Psoas muscle (tissue), 8 donors: ENCODE data around the gene RGS3. TPM values are rescaled to one million over a fixed set of nuclear protein-coding genes. Genes with fewer than 3 reads are reported as not detected.
"Not testable (repeated sequence)": the region's sequence is repeated elsewhere in the genome, so short reads cannot be mapped to it uniquely, and the experiment has no call there.

Experiments
- ATAC-seq, 4 donors: fragments of 200-7000 bp; cut with Tn5 transposase; one replicate each; pipeline ENCODE4 v1.9.1; 2020; ENCODE audit warnings: moderate library complexity in 3 of 4, mild to moderate bottlenecking in 2 of 4
- DNase-seq, 2 donors: peaks; one replicate each; pipeline ENCODE4 v3.0.0-alpha.2; 2020
- H3K27ac ChIP-seq: fragments of 200-600 bp; one replicate; pipeline ENCODE4 v1.8.0; 2022
- H3K27me3 ChIP-seq, 3 donors: fragments of 200-600 bp in 1 of 3; one replicate each; pipeline versions ENCODE4 v1.6.1 to v1.8.0; 2013 to 2022; ENCODE audit warnings: low read length in 2 of 3, mild to moderate bottlenecking in 2 of 3, moderate library complexity in 1 of 3; ENCODE audit not compliant: insufficient read depth in 3 of 3
- H3K36me3 ChIP-seq, 2 donors: fragments of 200-600 bp in 1 of 2; one replicate each; pipeline versions ENCODE4 v1.6.1 to v1.8.0; 2013 to 2022; ENCODE audit warnings: low read depth in 1 of 2, mild to moderate bottlenecking in 1 of 2, moderate library complexity in 1 of 2; ENCODE audit not compliant: insufficient read depth in 1 of 2
- H3K4me1 ChIP-seq: fragments of 200-600 bp; one replicate; pipeline ENCODE4 v1.8.0; 2022
- H3K4me3 ChIP-seq: fragments of 200-600 bp; one replicate; pipeline ENCODE4 v1.8.0; 2022; ENCODE audit warnings: mild to moderate bottlenecking
- H3K9me3 ChIP-seq: fragments of 200-600 bp; one replicate; pipeline ENCODE4 v1.8.0; 2022
- WGBS, 3 donors: extraction: QIAGEN DNeasy Blood & Tissue Kit; methylation state at CpG; one replicate each; pipeline versions ENCODE4 v1.1.6 to v1.1.7; 2013; 5-methylcytosine and 5-hydroxymethylcytosine counted together
- intact Hi-C, 2 donors: fragments of 100-400 bp; cut with DNase I; formaldehyde crosslinking; loops; one replicate each; pipeline versions ENCODE4 v1.11.0 to v1.14.2; 2022
- polyA plus RNA-seq, 3 donors: library from polyadenylated mRNA; stranded (reverse); fragments of 200-250 nt; gene quantifications; one replicate each; pipeline ENCODE4 v1.2.3, GENCODE V29; 2013
- total RNA-seq, 4 donors: library from RNA; stranded (reverse); fragmentation: NEBNext Ultra II Directional in 2 of 4; extraction: Animal tissue kit (Norgen Biotek cat#: 25700) in 2 of 4; gene quantifications; one replicate each; pipeline versions ENCODE4 v1.2.1 to v1.2.4, GENCODE V29; 2021 to 2023
- TF ChIP-seq, protein P1 (sequence below): fragments of 200-600 bp; IDR thresholded peaks from one replicate; pipeline ENCODE4 v1.8.0; 2022; ENCODE audit warnings: antibody characterized with exemption
- donor health status: healthy with polysubstance abuse.
- donor health status: DM: no; HTN: no; CAD: no; lungs with moderate emphysema.
- donor health status: Bipolar disorder and iron deficiency.
- donor health status: healthy.
- donor health status: DM: yes; HTN: yes; CAD: no.
- donor health status: DM: no; HTN: no; CAD: no.
- donor health status: DM: no; HTN: no; CAD: no.
- donor health status: DM: yes; HTN: yes; CAD: no.

The RGS3 gene
- total and polyA plus RNA-seq, 7 donors, result 7.1 to 38.1 (median 14.6) TPM

GRCh38 chr9:113636693-113637092 lies 173.2 kb downstream of the RGS3 start:
- 89 to 94% (median 91%) methylated on average over 6 of the region's 6 CpGs for WGBS, 3 donors
- no peak overlapping the region for H3K27ac ChIP-seq
- intact Hi-C loops, result loop anchor here in 1 of 2 donors (1.0 kb wide), 1 partner anchor 44 kb away; no protein-coding TSS in a partner anchor
- H3K27me3 ChIP-seq, result no peaks in the 10 kb centered on the region
- DNase-seq, result no peak
- H3K9me3 ChIP-seq, result no peaks in the 10 kb centered on the region
- peaks cover 24% of the 10 kb centered on the region for H3K4me1 ChIP-seq
- no peaks in the 10 kb centered on the region for H3K36me3 ChIP-seq
- TF ChIP-seq, protein P1, sequence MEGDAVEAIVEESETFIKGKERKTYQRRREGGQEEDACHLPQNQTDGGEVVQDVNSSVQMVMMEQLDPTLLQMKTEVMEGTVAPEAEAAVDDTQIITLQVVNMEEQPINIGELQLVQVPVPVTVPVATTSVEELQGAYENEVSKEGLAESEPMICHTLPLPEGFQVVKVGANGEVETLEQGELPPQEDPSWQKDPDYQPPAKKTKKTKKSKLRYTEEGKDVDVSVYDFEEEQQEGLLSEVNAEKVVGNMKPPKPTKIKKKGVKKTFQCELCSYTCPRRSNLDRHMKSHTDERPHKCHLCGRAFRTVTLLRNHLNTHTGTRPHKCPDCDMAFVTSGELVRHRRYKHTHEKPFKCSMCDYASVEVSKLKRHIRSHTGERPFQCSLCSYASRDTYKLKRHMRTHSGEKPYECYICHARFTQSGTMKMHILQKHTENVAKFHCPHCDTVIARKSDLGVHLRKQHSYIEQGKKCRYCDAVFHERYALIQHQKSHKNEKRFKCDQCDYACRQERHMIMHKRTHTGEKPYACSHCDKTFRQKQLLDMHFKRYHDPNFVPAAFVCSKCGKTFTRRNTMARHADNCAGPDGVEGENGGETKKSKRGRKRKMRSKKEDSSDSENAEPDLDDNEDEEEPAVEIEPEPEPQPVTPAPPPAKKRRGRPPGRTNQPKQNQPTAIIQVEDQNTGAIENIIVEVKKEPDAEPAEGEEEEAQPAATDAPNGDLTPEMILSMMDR, result no peak
- no peak for ATAC-seq
- H3K4me3 ChIP-seq, result no peak overlapping the region

- WGBS, 3 donors, result 76 to 83% (median 77%) methylated on average over 7 of the region's 7 CpGs
- TF ChIP-seq, protein P1, result no peak
- DNase-seq (no peak), ATAC-seq (no peak)
- intact Hi-C loops, result no loop called here
- H3K27ac ChIP-seq, result no peak overlapping the region
- H3K27me3 ChIP-seq, result no peaks in the 10 kb centered on the region
- H3K9me3 ChIP-seq, result no peaks in the 10 kb centered on the region
- peaks cover 24% of the 10 kb centered on the region for H3K4me1 ChIP-seq
- H3K36me3 ChIP-seq, result no peaks in the 10 kb centered on the region
- no peak overlapping the region for H3K4me3 ChIP-seq
Observed at GRCh38 chr9:113638490-113638889, 175.0 kb downstream of the RGS3 start.

GRCh38 chr9:113638897-113639296 lies 175.4 kb downstream of the RGS3 start:
- Histone ChIP-seq H3K27me3 (no peaks in the 10 kb centered on the region), H3K9me3 (no peaks in the 10 kb centered on the region), H3K4me1 (peaks cover 23% of the 10 kb centered on the region), H3K4me3 (no peak overlapping the region), H3K27ac (no peak overlapping the region), H3K36me3 (no peaks in the 10 kb centered on the region)
- TF ChIP-seq, protein P1, result no peak
- intact Hi-C loops, result no loop called here
- WGBS, 3 donors, result 84 to 93% (median 85%) methylated on average over 4 of the region's 4 CpGs
- no peak for ATAC-seq
- no peak for DNase-seq

- intact Hi-C loops, H3K27me3 ChIP-seq, DNase-seq, H3K4me3 ChIP-seq, H3K9me3 ChIP-seq, H3K27ac ChIP-seq, H3K36me3 ChIP-seq, ATAC-seq: not testable (repeated sequence)
- 88 to 91% (median 88%) methylated on average over 12 to 15 of the region's 15 CpGs for WGBS, 3 donors
- peaks cover 17% of the 10 kb centered on the region for H3K4me1 ChIP-seq
Observed at GRCh38 chr9:113639411-113639970, 176.0 kb downstream of the RGS3 start.

DNA sequence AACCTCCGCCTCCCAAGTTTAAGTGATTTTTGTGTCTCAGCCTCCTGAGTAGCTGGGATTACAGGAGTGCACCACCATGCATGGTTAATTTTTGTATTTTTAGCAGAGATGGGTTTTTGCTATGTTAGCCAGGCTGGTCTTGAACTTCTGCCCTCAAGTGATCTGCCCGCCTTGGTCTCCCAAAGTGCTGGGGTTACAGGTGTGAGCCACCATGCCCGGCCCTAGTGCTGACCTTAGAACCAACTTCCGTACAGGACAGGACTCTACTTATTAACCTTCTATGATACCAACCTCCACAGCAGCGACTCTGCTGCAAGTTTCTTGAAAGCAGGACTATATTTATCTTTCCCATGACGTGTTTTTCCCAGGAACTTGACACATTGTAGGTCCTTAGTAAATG lies 176.9 kb downstream of the RGS3 start:
- Histone ChIP-seq H3K4me3 (no peak overlapping the region), H3K36me3 (no peaks in the 10 kb centered on the region), H3K9me3 (no peaks in the 10 kb centered on the region), H3K27ac (no peak overlapping the region), H3K27me3 (no peaks in the 10 kb centered on the region), H3K4me1 (peaks cover 7% of the 10 kb centered on the region)
- 80 to 90% (median 88%) methylated on average over 6 of the region's 6 CpGs for WGBS, 3 donors
- TF ChIP-seq, protein P1, result no peak
- no peak for ATAC-seq
- intact Hi-C loops, result no loop called here
- no peak for DNase-seq
